SK-N-SH (cell line): ENCODE data around the gene KMT2C.

ENCODE experiments used
- ELF1 ChIP-seq: IDR thresholded peaks from 2 replicates; pipeline ENCODE4 v1.4.0; 2012
- EP300 ChIP-seq, 2 experiments: IDR thresholded peaks; 2 replicates each; pipeline versions ENCODE4 v1.4.0 to v1.6.1; 2012; ENCODE audit warnings: borderline replicate concordance in 1 of 2, low read depth in 1 of 2, low read length in 1 of 2
- GABPA ChIP-seq: IDR thresholded peaks from 2 replicates; pipeline ENCODE4 v1.4.0; 2012; ENCODE audit warnings: low read depth, mild to moderate bottlenecking
- GATA2 ChIP-seq: sonication (generic); formaldehyde crosslinking; IDR thresholded peaks from 2 replicates; pipeline ENCODE4 v1.5.0; 2020; ENCODE audit warnings: mild to moderate bottlenecking, missing genetic modification reagents
- JUND ChIP-seq: IDR thresholded peaks from 2 replicates; pipeline ENCODE4 v1.4.0; 2012
- NFIC ChIP-seq: IDR thresholded peaks from 2 replicates; pipeline ENCODE4 v1.4.0; 2012; ENCODE audit warnings: borderline replicate concordance
- RAD21 ChIP-seq: IDR thresholded peaks from 2 replicates; pipeline ENCODE4 v1.6.1; 2012; ENCODE audit warnings: mild to moderate bottlenecking, low read length
- RCOR1 ChIP-seq: fragments of 150-350 bp; IDR thresholded peaks from 2 replicates; pipeline ENCODE4 v1.6.1; 2017; ENCODE audit warnings: antibody characterized with exemption, low read length
- RFX5 ChIP-seq: IDR thresholded peaks from 2 replicates; pipeline ENCODE4 v1.6.1; 2012; ENCODE audit warnings: mild to moderate bottlenecking, improper control_type of control experiment, low read length
- USF2 ChIP-seq: fragments of 150-350 bp; IDR thresholded peaks from 2 replicates; pipeline ENCODE4 v1.6.1; 2017; ENCODE audit warnings: antibody characterized with exemption, low read length, low read depth, borderline replicate concordance
- TF ChIP-seq, protein P1 (sequence below): fragments of 200-600 bp; sonication (generic); IDR thresholded peaks from 2 replicates; pipeline ENCODE4 v1.6.1; 2017; ENCODE audit warnings: antibody characterized with exemption, mild to moderate bottlenecking, moderate library complexity

GRCh38 chr7:152462995-152463708, 27.3 kb upstream of the KMT2C start:
- TF ChIP-seq, protein P1, sequence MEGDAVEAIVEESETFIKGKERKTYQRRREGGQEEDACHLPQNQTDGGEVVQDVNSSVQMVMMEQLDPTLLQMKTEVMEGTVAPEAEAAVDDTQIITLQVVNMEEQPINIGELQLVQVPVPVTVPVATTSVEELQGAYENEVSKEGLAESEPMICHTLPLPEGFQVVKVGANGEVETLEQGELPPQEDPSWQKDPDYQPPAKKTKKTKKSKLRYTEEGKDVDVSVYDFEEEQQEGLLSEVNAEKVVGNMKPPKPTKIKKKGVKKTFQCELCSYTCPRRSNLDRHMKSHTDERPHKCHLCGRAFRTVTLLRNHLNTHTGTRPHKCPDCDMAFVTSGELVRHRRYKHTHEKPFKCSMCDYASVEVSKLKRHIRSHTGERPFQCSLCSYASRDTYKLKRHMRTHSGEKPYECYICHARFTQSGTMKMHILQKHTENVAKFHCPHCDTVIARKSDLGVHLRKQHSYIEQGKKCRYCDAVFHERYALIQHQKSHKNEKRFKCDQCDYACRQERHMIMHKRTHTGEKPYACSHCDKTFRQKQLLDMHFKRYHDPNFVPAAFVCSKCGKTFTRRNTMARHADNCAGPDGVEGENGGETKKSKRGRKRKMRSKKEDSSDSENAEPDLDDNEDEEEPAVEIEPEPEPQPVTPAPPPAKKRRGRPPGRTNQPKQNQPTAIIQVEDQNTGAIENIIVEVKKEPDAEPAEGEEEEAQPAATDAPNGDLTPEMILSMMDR: no peak
- no peak for TF ChIP-seq NFIC
- no peak for TF ChIP-seq GABPA
- no peak for TF ChIP-seq ELF1
- no peak for TF ChIP-seq RFX5
- no peak; the same call in 1 of the 2 replicates for TF ChIP-seq JUND
- no peak for TF ChIP-seq RCOR1
- TF ChIP-seq GATA2 (CRISPR knock-in tag): no peak
- TF ChIP-seq USF2: no peak
- no peak for TF ChIP-seq RAD21
- no peak for TF ChIP-seq EP300 (IDR thresholded peaks at IDR 0.05; ENCODE audit: borderline replicate concordance in 1 of 2, low read depth in 1 of 2, low read length in 1 of 2)
